COLO668 (cell line): ENCODE data around the gene SLC17A9.

Source experiments
- DNase-seq: peaks from one replicate; lab custom pipeline; 2025; ENCODE audit not compliant: unreplicated experiment; lab: John Stamatoyannopoulos, UW

The SLC17A9 gene

DNA sequence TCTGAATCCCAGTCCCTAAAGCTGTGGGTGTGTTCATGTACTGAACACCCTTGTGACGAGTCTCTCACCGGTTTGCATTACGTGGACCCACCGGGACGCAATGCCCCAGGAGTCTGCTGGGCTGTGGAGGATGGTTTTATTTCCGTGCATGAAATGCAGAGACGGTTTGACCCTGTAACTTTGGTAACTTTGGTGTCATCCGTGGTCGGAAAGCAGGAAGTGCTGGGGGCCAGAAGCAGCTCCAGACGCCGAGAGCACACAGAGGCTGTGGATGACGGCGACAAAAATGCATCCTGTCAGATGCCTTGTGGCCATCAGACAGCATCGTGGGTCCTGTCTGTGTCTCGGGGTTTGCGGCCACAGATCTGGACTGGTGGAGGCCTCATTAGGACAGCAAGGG, 47.1 kb downstream of the SLC17A9 start:
- DNase-seq: no peak

DNA sequence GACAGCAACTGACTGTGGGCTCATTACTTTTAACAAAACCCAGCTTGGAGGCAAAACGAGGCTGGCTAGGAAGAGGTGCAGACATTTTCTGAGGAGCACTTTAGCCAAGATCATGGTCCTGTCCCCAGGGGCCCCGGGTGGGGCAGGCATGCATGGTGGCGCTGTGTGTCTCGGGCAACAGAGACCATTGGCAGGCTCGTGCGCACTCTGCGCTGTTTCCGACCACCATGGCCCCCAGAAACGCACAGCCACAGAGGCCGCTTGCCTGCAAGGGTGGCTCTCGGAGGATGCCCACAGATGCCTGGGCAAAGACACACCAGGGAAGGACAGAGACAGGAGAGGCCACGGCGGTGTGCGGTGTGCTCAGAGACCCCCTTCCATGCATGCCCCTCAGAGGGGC, 47.5 kb downstream of the SLC17A9 start:
- DNase-seq: no peak

DNA sequence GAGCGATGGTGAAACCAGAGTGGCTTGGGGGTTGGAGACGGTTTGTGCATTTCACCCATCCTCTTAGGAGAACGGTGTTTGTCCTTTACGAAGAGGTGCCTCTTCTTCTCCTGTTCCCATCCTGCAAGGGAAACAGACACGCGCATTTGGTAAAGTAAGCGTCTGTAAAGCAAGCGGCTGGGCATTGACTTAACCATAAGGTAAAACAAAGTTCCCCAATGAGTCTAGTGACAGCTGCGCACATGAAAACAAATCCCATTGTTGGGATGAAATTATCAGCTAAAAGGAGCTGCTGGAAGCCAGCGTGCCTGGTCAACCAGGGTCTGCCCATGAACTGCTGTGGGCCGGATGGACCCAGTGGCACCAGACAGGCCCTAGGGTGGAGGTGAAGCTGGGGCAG, 48.4 kb downstream of the SLC17A9 start:
- DNase-seq: no peak

DNA sequence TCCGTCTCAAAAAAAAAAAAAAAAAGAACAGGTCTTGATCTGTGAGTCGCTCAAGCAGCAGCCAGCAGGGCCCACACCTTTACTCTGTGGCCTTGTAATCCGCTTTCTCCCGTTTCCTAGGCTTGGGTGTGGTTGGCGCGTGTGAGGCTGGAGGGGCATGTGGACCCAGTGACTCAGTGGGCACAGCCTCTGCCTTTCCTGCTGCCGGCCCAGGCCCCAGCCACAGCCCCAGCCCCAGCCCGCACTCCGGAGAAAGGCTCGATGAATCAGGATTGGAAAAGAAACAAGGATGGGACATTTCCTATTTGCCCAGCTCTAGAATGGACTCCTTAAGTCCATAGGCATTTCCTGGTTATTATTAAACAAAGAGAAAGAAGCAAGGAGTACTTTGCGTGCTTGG, 50.0 kb downstream of the SLC17A9 start:
- no peak for DNase-seq

DNA sequence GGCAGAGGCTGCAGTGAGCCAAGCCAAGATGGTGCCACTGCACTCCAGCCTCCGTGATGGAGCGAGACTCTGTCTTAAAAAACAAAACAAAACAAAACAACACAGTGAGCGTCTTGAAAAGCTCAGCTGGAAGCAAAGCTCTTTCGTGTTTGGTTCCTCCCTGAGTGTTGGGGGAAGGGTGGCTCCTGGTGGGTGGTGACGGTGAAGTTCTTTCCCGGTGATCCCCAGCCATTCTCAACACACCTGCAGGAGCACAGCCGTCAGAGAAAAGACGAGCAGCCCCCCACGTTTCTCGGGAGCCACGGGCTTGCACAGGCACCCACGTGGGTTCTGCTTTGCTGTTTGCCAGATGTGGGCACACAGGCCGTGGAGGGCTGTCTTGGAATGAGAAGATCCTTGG, 51.0 kb downstream of the SLC17A9 start:
- DNase-seq: no peak

DNA sequence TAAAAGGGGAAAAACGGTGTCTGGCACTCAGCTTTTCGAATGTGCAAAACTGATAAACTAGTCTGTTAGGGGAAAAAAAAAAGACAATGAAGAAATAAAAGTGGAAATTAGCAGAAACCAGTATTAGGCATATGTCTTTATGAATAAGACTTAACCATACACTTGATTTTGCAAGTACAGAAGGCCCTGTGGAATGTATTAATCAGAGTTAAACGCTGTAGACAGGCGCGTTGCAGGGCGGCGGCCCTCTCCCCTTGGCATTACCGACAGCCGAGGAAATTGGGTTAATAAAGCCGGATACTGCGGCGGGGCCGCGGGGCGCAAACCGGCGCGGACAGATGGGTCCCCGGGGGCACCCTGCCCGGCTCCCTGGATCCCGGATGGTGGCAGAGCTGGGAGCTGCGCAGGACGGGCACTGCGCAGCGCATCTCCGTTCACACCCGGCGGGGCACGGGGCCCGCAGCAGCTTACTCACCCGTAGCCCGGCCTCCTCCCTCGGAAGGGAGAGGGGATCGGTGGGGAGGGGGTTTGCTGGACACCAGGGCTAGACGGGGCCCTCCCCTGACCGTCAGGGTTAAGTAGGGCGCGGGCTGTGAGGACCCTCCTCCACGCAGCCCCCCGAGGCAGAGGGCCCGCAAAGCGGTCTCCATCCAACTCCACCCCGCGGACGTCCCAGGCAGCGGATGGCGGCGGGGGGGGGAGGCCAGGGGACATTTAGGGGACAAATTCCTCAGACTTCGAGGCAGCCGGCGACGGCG, 52.3 kb downstream of the SLC17A9 start:
- DNase-seq: no peak

DNA sequence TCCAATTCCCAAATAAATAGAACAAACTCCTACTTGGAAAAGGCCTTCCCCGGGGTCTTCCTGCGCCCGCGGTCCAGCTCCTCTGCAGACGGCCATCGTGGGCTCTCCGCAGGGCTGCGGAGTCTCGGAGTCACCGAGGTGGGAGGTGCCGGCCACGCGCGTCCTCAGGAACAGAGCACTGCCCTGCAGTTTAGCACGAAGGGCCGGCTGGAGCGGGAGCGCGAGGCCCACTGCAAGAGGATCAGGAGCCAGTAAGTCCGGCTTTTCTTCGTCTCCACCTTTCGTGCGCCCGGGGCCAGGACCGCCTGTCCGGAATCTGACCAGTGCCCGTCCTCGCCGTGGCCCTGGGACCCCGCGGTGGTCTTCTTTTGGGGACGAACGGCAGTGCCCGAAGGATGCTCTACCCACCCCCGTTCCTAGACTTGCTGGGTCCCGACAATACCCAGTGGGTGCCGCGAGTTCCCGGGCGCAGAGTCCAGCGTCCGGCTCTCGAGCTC, 52.9 kb downstream of the SLC17A9 start:
- DNase-seq: no peak

DNA sequence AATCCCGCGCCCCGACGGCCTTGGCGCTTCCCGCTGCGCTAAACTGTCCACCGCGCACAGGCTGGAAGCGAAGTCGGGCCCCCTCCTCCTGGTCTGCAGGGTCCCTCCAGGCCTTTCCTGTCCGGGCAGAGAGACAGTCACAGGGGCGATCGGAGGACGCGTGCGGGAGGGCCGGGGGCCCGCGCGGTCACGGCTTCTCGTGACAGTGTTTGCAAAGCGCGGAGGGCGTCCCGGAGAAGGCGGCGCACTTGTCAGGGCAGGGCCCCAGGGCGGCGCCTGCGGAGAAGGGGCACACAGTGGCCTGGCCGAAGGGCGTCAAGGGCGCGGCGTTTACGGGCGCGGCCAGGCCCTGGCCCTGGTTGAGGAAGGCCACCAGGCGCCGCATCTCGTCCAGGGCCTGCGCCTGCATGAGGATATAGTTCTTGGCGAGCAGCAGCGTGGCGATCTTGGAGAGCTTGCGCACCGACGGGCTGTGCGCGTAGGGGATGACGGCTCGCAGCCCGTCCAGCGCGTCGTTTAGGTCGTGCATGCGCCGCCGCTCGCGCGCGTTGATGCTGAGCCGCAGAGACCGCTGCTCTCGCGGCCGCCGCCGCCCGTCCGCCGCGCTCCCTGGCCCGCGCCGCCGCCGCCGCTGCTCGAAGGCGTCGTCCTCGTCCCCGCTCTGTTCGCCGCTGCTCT, 53.5 kb downstream of the SLC17A9 start:
- peak; percentile 40 for DNase-seq

DNA sequence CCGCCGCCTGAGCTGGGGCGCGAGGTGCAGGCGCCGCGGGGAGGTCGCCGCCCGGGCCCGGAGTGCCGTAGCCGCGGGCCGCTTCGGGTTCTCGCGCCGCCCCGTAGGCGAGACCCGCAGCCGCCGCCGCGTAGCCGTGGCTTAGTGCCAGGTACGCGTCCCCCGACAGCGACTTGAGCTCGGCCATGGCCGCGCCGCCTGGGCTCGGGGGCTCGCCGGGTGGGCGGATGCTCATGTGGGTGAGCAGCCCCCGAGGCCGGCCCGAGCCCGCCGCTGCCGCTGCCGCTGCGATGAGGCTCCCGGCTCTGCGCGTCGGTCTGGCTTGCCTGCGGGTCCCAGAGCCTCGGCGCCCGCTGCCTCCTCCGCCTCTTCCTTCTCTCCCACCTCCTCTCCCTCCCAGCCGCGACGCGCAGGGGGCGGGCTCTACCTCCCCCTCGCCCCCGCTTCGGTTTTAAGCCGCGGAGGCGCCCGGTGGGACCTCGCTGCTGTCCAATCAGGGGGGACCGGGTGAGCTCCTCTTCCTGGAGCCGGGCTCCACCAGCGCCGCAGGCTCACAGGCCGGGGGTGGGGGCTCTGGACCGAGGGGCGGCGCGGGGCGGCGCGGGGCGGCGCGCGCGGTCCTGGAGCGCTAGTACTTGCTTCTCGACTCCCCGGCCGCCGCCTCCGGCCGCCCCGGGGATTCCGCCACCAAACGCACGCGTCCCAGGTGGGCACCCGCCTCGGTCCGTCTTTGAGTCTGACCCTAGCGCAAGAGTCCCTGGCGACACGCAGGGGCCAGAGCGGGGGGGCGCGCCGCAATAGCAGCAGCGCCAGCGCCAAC, 54.2 kb downstream of the SLC17A9 start, which contains the start of gene BHLHE23:
BHLHE23 (minus strand) TSS at position 425 of the 820 bp plus-strand sequence; CDS start at position 235, 190 bp downstream.
- DNase-seq: no peak

DNA sequence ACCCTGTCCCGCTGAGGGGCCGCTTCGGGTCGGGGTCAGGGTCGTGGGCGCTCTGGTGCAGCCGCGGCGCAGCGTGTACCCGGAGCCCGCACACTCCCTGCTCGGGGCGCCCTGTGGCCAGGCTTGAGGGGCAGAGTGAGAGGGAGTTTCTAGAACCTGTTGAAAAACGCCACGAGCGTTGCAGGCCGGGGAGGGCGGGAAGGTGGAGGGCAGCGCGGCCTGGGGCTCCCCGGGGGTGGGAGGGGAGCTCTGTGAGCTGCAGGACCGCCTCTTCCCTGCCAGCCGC, 54.8 kb downstream of the SLC17A9 start:
- DNase-seq: no peak

DNA sequence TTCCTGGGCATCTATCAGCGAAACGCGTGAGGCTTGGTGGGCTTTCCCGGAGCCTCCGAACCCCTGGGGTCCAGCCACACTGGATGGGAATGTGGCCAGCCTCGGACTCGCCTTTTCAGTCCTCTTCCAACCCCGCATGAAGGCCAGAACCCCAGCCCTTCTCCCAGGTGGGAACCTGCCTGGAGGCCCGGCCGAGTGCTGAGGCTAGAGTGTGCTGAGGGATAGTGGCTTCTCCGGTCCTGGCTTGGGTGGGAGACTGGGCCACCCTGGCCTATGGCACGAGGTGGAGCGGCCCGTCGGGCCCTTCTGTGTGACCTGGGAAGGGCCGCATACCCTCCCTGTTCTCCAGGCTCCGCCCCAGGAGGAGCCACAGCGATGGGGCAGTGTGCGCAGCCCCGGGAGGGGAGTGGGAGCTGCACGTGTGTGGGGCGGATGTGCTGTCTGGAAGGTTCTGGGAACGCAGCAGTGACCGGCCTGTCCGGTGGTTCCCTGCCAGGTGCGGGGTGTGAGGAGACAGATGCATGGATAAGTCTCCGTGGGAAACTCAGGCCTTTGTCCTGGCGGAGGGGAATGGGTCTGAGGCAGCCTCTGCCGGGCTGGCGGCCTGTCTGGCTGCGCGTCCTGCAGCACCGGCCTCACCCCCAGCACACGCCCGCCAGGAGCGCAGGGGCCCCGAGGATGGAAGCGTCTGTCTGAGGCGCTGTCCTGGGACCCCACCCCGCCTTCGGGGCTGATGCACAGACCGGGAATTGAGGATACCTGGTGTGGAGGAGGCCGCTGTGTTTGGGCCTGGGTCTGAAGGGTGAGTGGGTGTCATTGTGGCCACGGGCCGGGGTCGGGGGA, 55.4 kb downstream of the SLC17A9 start:
- no peak for DNase-seq

DNA sequence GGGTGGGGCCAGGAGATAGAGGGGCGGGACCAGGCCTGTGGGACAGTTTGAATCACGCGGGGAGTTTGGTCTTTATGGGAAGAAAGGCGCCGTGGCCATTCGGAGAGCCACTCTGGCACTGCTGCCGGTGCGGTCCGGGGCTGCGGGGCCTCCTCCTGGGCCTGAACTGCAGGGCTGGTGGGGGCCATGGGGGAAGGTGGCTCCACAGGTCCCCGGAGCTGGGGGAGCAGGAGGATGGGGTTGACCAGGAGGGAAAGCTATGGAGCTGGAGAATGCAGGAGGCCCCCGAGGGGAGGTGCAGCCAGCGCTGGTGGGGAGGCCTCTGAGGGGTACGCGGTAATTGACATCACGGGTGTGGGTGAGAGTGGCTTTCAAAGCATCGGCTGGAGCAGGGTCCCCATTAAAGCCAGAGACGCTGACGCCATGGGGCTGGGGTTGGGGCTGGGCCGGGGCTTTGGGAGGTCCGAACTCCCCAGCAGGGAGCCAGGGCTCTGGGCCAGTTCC, 56.1 kb downstream of the SLC17A9 start:
- no peak for DNase-seq

DNA sequence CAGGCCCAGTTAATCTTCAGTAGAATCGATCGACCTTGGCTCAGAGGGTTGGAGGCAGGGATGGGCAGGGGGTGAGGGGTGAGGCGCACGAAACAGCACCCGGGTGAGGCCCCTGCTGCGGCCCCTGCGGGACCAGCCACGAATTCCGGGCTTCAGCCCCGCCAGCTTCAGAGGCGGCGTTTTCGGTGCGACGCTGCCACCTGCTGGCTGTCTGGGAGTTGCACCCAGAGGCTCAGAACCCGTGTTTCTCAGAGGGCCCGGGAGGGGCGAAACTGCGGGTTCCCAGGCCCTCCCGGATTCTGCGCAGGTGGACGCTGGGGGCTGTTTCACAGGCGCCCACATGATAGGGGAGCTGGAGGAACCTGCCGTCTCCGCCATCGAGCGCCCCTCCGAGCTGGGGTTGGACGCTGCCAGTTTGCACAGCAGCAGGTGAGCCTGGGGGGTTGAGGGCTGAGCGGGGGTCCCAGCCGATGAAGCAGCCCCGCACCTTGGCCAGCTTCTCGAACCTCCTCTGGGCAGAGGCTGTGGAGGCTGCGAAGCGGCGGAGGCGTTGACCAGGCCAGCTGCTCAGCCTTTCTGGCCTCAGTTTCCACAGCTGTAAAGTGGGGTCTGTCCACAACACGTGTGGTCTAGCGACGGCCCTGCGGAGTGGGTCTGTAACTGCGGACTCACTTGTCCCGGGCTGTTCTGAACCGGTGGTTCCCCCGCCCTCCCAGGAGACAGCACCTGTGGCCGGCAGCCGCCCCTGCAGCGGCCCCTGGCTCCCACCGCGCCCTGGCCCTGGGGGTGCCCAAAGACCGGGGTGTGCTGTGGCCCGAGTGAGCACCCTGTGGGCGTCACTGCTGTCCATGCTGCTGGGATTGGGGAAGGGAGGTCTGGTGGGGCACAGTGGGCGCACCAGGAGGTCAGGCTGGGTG, 56.8 kb downstream of the SLC17A9 start:
- DNase-seq: peak; percentile 82

DNA sequence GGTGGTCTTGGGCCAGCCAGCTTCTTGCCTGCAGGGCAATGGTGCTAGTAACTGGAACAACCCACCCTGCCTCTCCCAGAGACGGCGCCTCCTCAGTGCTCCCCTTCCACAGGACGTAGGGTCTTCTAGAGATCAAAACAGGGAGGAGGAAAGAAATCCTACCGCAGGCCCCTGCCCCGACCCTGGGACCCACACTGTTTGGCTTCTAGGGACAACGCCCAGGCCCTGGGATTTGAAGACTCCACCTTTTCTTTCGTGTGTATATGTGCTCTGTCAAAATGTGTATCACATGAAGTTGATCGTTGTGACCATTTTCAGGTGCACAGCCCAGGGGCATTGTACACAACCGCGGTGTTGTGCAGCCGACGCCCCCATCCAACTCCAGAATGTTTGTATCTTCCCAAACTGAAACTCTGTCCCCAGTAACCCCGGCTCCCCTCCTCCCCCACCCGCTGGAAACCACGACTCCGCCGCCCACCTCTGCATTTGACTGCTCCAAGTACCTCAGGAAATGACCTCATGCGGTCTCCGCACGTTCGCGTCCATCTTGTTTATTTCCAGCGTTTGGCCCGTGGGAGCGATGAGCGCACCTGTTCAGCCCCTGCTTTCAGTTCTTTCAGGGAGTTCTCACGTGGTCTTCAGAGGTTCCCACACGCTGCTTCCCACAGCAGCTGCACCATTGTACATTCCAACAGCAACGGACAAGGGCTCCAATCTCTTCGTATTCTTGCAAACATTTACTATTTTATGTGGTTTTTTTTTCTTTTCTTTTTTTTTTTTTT, 57.7 kb downstream of the SLC17A9 start:
- peak; percentile 85 for DNase-seq

DNA sequence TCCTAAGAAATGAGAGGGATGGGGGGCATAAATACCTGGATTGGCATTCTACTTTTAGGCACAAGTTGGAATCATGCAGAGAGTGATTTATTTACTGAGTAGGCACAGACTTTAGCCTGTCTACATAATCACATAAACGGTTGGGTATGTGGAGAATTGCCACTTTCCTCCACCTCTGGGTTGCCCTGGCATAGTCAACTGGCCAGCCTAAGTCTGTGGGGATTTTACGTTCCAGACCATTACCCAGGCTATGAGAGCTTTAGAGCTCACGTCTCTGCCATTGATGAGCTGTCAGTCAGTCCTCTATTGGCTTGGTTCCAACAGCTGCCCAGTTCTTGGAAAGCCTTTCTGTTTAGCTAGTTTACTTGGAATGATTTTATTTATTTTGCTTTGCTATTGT, 59.3 kb downstream of the SLC17A9 start:
- peak; percentile 53 for DNase-seq

DNA sequence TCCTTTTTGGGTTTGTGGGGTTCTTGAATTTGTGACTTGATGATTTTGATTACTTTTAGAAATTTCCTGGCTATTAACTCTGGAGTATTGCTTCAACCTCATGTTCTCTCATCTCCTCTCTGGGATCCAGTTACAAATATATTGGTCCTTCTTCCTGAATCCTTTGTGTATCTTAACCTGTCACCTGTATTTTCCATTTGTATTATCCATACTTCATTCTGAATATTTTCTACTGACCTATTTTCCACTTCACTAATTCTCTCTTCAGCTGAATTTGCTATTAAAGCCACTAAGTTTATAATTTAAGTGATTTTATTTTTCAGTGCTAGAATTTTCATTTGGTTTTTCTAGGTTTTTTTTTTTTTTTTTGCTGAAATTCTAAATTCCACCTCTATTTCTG, 60.7 kb downstream of the SLC17A9 start:
- DNase-seq: no peak

DNA sequence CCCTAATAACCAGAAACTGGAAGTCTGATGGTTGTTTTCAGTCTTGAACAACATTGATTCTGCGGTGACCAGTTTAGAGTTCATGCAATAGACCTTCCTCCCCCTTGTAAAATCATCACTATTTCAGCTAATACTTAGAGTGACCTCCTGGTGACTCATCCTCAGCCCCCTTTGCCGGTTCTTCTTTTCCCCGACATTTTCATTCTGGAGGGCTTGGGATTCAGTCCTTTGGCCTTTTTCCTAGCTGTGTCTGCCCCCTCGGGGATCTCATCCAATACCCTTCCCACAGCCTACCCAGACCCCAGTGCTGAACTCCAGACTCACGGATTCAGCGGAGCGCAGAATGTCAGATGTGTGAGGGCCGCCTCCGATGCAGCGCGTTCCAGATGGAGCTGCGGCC, 61.8 kb downstream of the SLC17A9 start:
- DNase-seq: no peak

DNA sequence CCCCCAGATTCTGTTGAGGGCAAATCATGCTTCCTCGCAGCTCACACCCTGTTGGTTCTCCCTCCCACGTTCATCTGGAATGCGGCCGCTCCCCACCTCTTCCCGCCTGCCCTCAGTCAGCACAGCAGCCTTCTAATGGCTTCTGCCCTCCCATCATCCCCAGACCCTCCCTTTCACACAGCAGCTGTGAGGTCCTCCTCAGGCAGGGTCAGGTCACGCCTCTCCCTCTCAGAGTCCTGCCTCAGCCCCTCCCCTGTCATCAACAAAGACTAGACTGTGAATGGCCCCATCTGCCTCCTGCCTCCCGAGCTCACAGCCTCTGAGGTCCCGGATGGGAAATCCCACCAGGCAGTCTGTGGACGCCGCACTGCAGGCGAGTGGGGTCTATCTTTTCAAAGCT, 62.2 kb downstream of the SLC17A9 start:
- no peak for DNase-seq

DNA sequence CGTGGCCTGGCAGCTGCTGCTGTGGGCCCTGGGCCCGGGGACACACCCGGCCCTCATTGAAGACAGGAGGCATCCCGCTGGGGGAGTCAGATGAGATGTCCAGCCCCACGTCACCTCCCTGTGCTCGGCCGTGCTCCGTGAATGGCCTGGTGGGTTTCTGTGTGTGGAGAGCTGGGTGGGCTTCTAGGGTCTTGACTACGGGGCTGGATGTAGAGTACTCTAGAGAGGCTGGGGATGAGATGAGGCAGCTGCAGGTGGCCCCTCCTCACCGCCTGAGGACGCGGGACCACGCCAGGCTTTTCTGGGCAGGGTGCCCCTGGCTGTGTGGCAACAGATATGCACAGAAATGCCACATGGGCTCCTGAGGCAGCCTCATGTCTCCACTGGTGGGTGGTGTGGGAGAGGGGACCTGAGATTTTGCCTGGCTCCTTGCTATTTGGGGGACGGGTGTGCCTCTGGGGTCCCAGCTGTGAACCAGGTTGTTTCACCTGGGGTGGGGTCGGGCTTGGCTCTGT, 62.7 kb downstream of the SLC17A9 start:
- DNase-seq: no peak
